GM23338 (cell line): Measurements from ENCODE around the gene ALAD. TPM values are rescaled to one million over a fixed set of nuclear protein-coding genes. Genes with fewer than 3 reads are reported as not detected.
A peak's percentile ranks its signal among the peaks of the same experiment; 100 is the strongest.

ENCODE experiments used
- ATAC-seq: fragments of 200-7000 bp; cut with Tn5 transposase; 3 replicates; pipeline ENCODE4 v1.9.1; 2020
- DNase-seq: peaks from one replicate; pipeline ENCODE4 v3.0.0-alpha.2; 2015; ENCODE audit warnings: low spot score
- H2AFZ ChIP-seq: fragments of 200-600 bp; sonication (generic); 2 replicates; pipeline ENCODE4 v1.8.0; 2016; ENCODE audit warnings: antibody characterized with exemption, mild to moderate bottlenecking, moderate library complexity
- H3F3A ChIP-seq: fragments of 200-600 bp; sonication (generic); replicated peaks from 2 replicates; pipeline ENCODE4 v1.8.0; 2017; ENCODE audit warnings: antibody characterized with exemption, mixed run types, low read depth
- H3K27ac ChIP-seq: fragments of 200-600 bp; sonication (generic); 2 replicates; pipeline ENCODE4 v1.6.1; 2016; ENCODE audit warnings: low read depth
- H3K27me3 ChIP-seq: fragments of 200-600 bp; sonication (generic); 2 replicates; pipeline ENCODE4 v1.8.0; 2016; ENCODE audit warnings: mild to moderate bottlenecking, mixed run types, moderate library complexity; ENCODE audit not compliant: insufficient read depth
- H3K36me3 ChIP-seq: fragments of 200-600 bp; sonication (generic); 2 replicates; pipeline ENCODE4 v1.8.0; 2016; ENCODE audit warnings: mild to moderate bottlenecking; ENCODE audit not compliant: insufficient read depth
- H3K4me1 ChIP-seq: fragments of 200-600 bp; sonication (generic); 2 replicates; pipeline ENCODE4 v1.8.0; 2016; ENCODE audit warnings: mild to moderate bottlenecking, moderate library complexity; ENCODE audit not compliant: insufficient read depth
- H3K4me2 ChIP-seq: fragments of 200-600 bp; sonication (generic); 2 replicates; pipeline ENCODE4 v1.7.1; 2017; ENCODE audit warnings: mixed run types
- H3K4me3 ChIP-seq: fragments of 200-600 bp; sonication (generic); 2 replicates; pipeline ENCODE4 v1.6.1; 2016; ENCODE audit warnings: mixed run types
- H3K79me2 ChIP-seq: fragments of 200-600 bp; sonication (generic); replicated peaks from 2 replicates; pipeline ENCODE4 v1.8.0; 2017; ENCODE audit warnings: mild to moderate bottlenecking; ENCODE audit not compliant: insufficient read depth
- H3K9me2 ChIP-seq: fragments of 200-600 bp; sonication (generic); 2 replicates; pipeline ENCODE4 v1.8.0; 2017; ENCODE audit not compliant: insufficient read depth
- H4K20me1 ChIP-seq: fragments of 200-600 bp; sonication (generic); replicated peaks from 2 replicates; pipeline ENCODE4 v1.8.0; 2017; ENCODE audit warnings: mild to moderate bottlenecking; ENCODE audit not compliant: insufficient read depth
- H3K27ac Mint-ChIP-seq: 2 replicates; pipeline ENCODE4 v1.8.0; 2020; ENCODE audit warnings: inconsistent platforms, mild to moderate bottlenecking, moderate library complexity, mixed read lengths
- H3K27me3 Mint-ChIP-seq: 3 replicates; pipeline ENCODE4 v1.8.0; 2022; ENCODE audit warnings: low read depth, mild to moderate bottlenecking, moderate library complexity, mixed read lengths, inconsistent platforms; ENCODE audit not compliant: insufficient read depth, poor library complexity
- H3K36me3 Mint-ChIP-seq: 3 replicates; pipeline ENCODE4 v1.8.0; 2021; ENCODE audit warnings: low read depth, mild to moderate bottlenecking, inconsistent platforms, moderate library complexity, mixed read lengths
- H3K4me1 Mint-ChIP-seq: 3 replicates; pipeline ENCODE4 v1.8.0; 2020; ENCODE audit warnings: mild to moderate bottlenecking, inconsistent platforms, mixed read lengths
- H3K4me3 Mint-ChIP-seq: 3 replicates; pipeline ENCODE4 v1.8.0; 2021; ENCODE audit warnings: moderate library complexity, mild to moderate bottlenecking, inconsistent platforms, mixed read lengths
- H3K9me3 Mint-ChIP-seq: 3 replicates; pipeline ENCODE4 v1.8.0; 2020; ENCODE audit warnings: moderate library complexity, mild to moderate bottlenecking, inconsistent platforms, mixed read lengths
- EZH2 ChIP-seq: fragments of 200-600 bp; sonication (generic); IDR thresholded peaks from one replicate; pipeline ENCODE4 v1.8.0; 2017; ENCODE audit warnings: antibody characterized with exemption, mild to moderate bottlenecking, low read depth; ENCODE audit not compliant: unreplicated experiment
- EZH2phosphoT487 ChIP-seq: fragments of 200-600 bp; sonication (generic); IDR thresholded peaks from one replicate; pipeline ENCODE4 v1.8.1; 2018; ENCODE audit warnings: antibody characterized with exemption; ENCODE audit not compliant: unreplicated experiment
- JUNB ChIP-seq: IDR thresholded peaks from one replicate; pipeline ENCODE4 v1.6.1; 2016; ENCODE audit warnings: antibody characterized with exemption; ENCODE audit not compliant: unreplicated experiment
- NANOG ChIP-seq: IDR thresholded peaks from 2 replicates; pipeline ENCODE4 v1.6.1; 2016; ENCODE audit warnings: antibody characterized with exemption, borderline replicate concordance
- POLR2AphosphoS5 ChIP-seq: IDR thresholded peaks from 2 replicates; pipeline ENCODE4 v1.6.1; 2016; ENCODE audit warnings: antibody characterized with exemption, low read depth
- ZNF114 ChIP-seq: fragments of 250-450 bp; sonication (Bioruptor Pico); IDR thresholded peaks from 2 replicates; pipeline ENCODE4 v1.5.0; 2020; ENCODE audit warnings: mild to moderate bottlenecking, moderate library complexity
- polyA plus RNA-seq: library from polyadenylated mRNA; unstranded; fragments of >200 nt; fragmentation: Nextera tagmentation; extraction: Ambion mirVana; gene quantifications from 2 replicates; pipeline ENCODE4 v1.2.1, GENCODE V29; 2016
- total RNA-seq: library from RNA; depleted of rRNA; stranded (reverse); fragments of >200 nt; shearing (Covaris generic); gene quantifications from 2 replicates; pipeline ENCODE4 v1.2.3, GENCODE V29; 2014
- TF ChIP-seq, protein P1 (sequence below): fragments of 250-450 bp; sonication (Bioruptor Pico); IDR thresholded peaks from 2 replicates; pipeline ENCODE4 v1.5.0; 2020; ENCODE audit warnings: mild to moderate bottlenecking, moderate library complexity
- TF ChIP-seq, protein P2 (sequence below): IDR thresholded peaks from one replicate; pipeline ENCODE4 v1.6.1; 2018; ENCODE audit warnings: antibody characterized with exemption; ENCODE audit not compliant: unreplicated experiment

The ALAD gene
- total and polyA plus RNA-seq, 2 experiments from 2014 or later = 7.1 to 10.1 TPM

DNA sequence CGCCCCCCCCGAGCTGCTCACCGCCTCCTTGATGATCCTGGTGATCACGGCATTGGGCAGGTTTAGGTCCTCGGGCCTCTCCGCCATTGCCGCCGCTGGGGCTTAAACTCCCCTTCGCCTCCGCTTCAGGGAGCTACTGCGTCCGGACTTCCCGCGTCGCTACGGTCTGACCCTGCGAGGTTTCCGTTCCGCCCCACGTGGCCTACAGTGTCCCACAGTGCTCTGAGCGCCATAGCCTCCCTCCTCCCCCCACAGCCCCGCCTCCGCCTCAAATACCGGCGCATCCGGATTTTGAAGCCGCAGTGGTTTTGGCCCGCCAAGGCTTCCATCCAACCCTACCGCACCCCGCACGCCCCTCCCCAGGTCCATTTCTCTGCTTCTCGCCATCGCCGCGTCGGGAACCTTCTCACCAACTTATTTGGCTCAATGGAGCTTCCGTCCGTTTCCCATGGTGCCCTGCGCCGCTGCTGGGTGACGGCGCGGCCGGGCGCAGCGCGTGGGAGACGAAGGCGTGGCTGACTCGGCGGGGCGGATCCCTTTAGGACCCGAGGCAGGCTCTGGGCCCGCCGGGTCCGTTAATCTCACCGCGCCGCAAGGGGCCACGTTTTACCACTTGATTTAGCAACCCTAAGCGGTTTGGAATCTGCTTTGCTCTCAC, 9.3 kb upstream of the ALAD start, which contains the start of the genes C9orf43 and POLE3 (continued):
- TF ChIP-seq, protein P1, sequence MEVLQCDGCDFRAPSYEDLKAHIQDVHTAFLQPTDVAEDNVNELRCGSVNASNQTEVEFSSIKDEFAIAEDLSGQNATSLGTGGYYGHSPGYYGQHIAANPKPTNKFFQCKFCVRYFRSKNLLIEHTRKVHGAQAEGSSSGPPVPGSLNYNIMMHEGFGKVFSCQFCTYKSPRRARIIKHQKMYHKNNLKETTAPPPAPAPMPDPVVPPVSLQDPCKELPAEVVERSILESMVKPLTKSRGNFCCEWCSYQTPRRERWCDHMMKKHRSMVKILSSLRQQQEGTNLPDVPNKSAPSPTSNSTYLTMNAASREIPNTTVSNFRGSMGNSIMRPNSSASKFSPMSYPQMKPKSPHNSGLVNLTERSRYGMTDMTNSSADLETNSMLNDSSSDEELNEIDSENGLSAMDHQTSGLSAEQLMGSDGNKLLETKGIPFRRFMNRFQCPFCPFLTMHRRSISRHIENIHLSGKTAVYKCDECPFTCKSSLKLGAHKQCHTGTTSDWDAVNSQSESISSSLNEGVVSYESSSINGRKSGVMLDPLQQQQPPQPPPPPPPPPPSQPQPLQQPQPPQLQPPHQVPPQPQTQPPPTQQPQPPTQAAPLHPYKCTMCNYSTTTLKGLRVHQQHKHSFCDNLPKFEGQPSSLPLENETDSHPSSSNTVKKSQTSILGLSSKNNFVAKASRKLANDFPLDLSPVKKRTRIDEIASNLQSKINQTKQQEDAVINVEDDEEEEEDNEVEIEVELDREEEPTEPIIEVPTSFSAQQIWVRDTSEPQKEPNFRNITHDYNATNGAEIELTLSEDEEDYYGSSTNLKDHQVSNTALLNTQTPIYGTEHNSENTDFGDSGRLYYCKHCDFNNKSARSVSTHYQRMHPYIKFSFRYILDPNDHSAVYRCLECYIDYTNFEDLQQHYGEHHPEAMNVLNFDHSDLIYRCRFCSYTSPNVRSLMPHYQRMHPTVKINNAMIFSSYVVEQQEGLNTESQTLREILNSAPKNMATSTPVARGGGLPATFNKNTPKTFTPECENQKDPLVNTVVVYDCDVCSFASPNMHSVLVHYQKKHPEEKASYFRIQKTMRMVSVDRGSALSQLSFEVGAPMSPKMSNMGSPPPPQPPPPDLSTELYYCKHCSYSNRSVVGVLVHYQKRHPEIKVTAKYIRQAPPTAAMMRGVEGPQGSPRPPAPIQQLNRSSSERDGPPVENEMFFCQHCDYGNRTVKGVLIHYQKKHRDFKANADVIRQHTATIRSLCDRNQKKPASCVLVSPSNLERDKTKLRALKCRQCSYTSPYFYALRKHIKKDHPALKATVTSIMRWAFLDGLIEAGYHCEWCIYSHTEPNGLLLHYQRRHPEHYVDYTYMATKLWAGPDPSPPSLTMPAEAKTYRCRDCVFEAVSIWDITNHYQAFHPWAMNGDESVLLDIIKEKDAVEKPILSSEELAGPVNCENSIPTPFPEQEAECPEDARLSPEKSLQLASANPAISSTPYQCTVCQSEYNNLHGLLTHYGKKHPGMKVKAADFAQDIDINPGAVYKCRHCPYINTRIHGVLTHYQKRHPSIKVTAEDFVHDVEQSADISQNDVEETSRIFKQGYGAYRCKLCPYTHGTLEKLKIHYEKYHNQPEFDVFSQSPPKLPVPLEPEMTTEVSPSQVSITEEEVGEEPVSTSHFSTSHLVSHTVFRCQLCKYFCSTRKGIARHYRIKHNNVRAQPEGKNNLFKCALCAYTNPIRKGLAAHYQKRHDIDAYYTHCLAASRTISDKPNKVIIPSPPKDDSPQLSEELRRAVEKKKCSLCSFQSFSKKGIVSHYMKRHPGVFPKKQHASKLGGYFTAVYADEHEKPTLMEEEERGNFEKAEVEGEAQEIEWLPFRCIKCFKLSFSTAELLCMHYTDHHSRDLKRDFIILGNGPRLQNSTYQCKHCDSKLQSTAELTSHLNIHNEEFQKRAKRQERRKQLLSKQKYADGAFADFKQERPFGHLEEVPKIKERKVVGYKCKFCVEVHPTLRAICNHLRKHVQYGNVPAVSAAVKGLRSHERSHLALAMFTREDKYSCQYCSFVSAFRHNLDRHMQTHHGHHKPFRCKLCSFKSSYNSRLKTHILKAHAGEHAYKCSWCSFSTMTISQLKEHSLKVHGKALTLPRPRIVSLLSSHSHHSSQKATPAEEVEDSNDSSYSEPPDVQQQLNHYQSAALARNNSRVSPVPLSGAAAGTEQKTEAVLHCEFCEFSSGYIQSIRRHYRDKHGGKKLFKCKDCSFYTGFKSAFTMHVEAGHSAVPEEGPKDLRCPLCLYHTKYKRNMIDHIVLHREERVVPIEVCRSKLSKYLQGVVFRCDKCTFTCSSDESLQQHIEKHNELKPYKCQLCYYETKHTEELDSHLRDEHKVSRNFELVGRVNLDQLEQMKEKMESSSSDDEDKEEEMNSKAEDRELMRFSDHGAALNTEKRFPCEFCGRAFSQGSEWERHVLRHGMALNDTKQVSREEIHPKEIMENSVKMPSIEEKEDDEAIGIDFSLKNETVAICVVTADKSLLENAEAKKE = no peak
- TF ChIP-seq EZH2 = no peak

DNA sequence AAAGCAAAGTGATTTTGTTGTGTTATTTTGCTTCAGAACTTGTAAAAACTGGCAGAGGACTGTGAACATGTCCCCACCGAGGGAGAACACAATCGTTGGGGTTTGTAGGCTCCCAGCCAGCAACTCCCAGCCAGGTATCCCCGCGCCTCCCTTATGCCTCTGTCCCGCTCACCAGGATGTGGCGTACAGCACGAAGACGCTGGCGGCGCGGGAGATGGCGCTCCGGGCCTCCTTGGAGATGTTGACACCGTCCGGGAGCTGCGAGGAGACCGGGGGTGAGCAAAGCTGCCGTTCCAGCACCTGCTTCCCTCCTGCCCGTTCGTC, 8.8 kb upstream of the ALAD start:
- Histone ChIP-seq H3K79me2 (peaks cover 14% of the 10 kb centered on the region), H3K9me2 (no peaks in the 10 kb centered on the region), H2AFZ (0 out of 2 replicates have a peak overlapping the region, but pooled peaks have one; percentile 44), H3K27me3 (no peaks in the 10 kb centered on the region), H3F3A (peaks cover 24% of the 10 kb centered on the region), H3K4me2 (peak overlapping the region; percentile 82), H3K4me1 (peaks cover 9% of the 10 kb centered on the region; the same call in 1 of the 2 replicates), H3K36me3 (peaks cover 15% of the 10 kb centered on the region), H3K4me3 (peak overlapping the region; percentile 70), H4K20me1 (peaks cover 6% of the 10 kb centered on the region), H3K27ac (peak overlapping the region; percentile 97)
- peak overlapping the region; percentile 99 for H3K4me3 Mint-ChIP-seq
- H3K36me3 Mint-ChIP-seq = peaks cover 39% of the 10 kb centered on the region
- H3K27me3 Mint-ChIP-seq = peaks cover 16% of the 10 kb centered on the region
- H3K27ac Mint-ChIP-seq = peak overlapping the region; percentile 100
- peaks cover 5% of the 10 kb centered on the region; the same call in 2 of the 3 replicates for H3K9me3 Mint-ChIP-seq
- ATAC-seq = peak; percentile 19
- H3K4me1 Mint-ChIP-seq = peaks cover 22% of the 10 kb centered on the region
- no peak for DNase-seq
- no peak for TF ChIP-seq ZNF114 (CRISPR knock-in tag)
- no peak for TF ChIP-seq EZH2
- no peak for TF ChIP-seq POLR2AphosphoS5
- TF ChIP-seq EZH2phosphoT487 = no peak
- TF ChIP-seq, protein P2, sequence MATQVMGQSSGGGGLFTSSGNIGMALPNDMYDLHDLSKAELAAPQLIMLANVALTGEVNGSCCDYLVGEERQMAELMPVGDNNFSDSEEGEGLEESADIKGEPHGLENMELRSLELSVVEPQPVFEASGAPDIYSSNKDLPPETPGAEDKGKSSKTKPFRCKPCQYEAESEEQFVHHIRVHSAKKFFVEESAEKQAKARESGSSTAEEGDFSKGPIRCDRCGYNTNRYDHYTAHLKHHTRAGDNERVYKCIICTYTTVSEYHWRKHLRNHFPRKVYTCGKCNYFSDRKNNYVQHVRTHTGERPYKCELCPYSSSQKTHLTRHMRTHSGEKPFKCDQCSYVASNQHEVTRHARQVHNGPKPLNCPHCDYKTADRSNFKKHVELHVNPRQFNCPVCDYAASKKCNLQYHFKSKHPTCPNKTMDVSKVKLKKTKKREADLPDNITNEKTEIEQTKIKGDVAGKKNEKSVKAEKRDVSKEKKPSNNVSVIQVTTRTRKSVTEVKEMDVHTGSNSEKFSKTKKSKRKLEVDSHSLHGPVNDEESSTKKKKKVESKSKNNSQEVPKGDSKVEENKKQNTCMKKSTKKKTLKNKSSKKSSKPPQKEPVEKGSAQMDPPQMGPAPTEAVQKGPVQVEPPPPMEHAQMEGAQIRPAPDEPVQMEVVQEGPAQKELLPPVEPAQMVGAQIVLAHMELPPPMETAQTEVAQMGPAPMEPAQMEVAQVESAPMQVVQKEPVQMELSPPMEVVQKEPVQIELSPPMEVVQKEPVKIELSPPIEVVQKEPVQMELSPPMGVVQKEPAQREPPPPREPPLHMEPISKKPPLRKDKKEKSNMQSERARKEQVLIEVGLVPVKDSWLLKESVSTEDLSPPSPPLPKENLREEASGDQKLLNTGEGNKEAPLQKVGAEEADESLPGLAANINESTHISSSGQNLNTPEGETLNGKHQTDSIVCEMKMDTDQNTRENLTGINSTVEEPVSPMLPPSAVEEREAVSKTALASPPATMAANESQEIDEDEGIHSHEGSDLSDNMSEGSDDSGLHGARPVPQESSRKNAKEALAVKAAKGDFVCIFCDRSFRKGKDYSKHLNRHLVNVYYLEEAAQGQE = no peak
- TF ChIP-seq JUNB = no peak
- no peak for TF ChIP-seq NANOG
